Measurements from ENCODE around the gene XKR7.

XKR7 gene

DNA sequence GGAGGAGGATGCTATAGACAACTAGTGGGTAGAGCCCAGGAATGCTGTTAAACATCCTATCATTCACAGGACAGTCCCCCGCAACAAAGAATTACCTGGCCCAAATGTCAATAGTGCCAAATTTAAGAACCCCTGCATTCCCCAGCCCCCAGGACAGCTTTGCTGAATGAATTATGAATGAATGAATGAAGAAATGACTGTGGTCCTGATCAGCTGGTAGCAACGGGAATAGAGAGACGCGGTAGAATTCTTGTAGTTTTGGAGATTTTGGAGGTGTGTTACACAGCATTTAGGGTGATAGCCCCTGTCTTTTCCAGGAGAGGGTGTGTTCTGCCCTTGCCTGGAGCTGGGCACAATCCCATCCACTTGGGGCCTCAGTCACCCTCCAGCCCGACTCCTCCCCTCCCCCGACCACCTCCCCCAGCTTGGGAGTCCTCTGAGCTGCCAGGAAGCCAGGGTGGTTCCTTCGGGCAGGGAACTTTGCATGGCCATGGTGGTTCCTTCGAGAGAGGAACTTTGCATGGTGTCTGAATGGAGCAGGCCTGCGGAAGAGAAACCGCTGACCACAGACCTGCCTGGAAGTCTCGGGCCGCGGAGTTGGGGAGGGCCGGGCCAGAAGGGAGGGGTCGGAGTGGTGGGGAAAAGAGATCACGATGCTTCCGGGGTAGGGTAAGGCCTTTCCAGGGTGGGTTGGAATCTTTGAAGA is 83.1 kb downstream of the XKR7 start:
- no peak overlapping the region for H3K27ac ChIP-seq
- peak overlapping the region; percentile 84 for H3K4me2 ChIP-seq
- H3K4me3 ChIP-seq, result peak overlapping the region; percentile 68
- H3K27me3 ChIP-seq, result peaks cover 21% of the 10 kb centered on the region
- H3K9ac ChIP-seq, result no peak overlapping the region
- no peaks in the 10 kb centered on the region for H3K36me3 ChIP-seq
- no peaks in the 10 kb centered on the region for H4K20me1 ChIP-seq
- no peaks in the 10 kb centered on the region for H3K9me3 ChIP-seq
- no peak for TF ChIP-seq Cebpa-rat (IDR thresholded peaks at IDR 0.05)
- peaks cover 37% of the 10 kb centered on the region for H3K4me1 ChIP-seq

DNA sequence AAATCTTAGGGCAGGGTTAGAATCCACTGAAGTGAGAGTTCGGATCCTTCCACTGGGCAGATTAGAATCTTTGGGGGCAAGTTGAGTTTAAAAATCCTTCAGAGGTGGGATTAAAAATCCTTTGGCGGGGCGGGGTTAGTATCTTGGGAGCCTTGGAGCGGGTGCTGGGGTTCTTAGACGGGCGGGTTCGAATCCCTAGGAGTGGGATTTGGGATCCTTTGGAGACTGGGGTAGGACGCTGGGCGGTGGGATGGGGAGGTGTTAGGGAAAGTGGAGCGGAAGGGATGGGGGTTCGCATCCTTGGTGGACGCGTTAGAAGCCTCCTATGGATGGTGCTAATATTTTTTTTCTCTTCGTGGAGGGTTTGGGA is 83.8 kb downstream of the XKR7 start:
- no peaks in the 10 kb centered on the region for H3K9me3 ChIP-seq
- no peak for TF ChIP-seq Cebpa-rat (IDR thresholded peaks at IDR 0.05)
- H3K4me2 ChIP-seq, result peak overlapping the region; percentile 84
- peak overlapping the region; percentile 68 for H3K4me3 ChIP-seq
- H3K4me1 ChIP-seq, result peaks cover 44% of the 10 kb centered on the region
- H3K27me3 ChIP-seq, result peaks cover 21% of the 10 kb centered on the region
- H3K27ac ChIP-seq, result 0 out of 2 replicates have a peak overlapping the region, but pooled peaks have one; percentile 59
- no peaks in the 10 kb centered on the region for H4K20me1 ChIP-seq
- H3K9ac ChIP-seq, result peak overlapping the region; percentile 64; the same call in 1 of the 2 replicates
- no peaks in the 10 kb centered on the region for H3K36me3 ChIP-seq

DNA sequence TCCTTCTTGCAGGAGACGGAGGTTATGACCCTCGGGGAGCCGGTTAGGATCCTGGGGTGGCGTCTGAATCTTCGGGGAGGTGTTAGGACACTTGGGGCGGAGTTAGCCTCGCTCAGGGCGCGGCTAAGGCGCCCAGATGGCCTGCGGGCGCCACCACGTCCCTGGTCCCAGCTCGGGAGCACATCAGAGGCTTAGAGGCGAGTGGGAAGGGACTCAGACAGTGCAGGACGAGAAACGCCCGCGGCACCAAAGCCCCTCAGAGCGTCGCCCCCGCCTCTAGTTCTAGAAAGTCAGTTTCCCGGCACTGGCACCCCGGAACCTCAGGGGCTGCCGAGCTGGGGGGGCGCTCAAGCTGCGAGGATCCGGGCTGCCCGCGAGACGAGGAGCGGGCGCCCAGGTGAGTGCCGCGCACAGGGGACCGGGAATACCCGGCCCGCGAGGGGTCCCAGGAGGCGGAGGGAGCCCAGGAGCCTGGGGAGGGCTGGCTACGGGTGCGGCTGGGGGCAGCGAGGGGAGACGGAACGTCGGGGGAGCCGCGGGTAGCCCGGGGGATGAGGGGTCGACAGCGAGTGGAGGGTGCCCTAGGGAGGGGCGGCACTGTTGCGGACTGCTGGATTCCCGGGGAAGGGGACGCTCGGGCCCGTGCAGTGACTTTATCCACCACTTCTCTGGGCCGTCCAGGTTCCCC is 84.3 kb downstream of the XKR7 start, which contains the start of gene HCK:
Gene HCK, plus strand, starts transcription at position 153 of the 688 bp plus-strand sequence.
- Histone ChIP-seq H3K36me3 (no peaks in the 10 kb centered on the region), H3K4me1 (peaks cover 49% of the 10 kb centered on the region), H3K9me3 (no peaks in the 10 kb centered on the region), H3K9ac (peak within 1 kb of the TSS; percentile 64), H4K20me1 (no peaks in the 10 kb centered on the region), H3K27me3 (peaks cover 21% of the 10 kb centered on the region), H3K4me3 (peak within 1 kb of the TSS; percentile 68), H3K27ac (peak within 1 kb of the TSS; percentile 59), H3K4me2 (peak within 1 kb of the TSS; percentile 84)
- no peak for TF ChIP-seq Cebpa-rat (IDR thresholded peaks at IDR 0.05)

DNA sequence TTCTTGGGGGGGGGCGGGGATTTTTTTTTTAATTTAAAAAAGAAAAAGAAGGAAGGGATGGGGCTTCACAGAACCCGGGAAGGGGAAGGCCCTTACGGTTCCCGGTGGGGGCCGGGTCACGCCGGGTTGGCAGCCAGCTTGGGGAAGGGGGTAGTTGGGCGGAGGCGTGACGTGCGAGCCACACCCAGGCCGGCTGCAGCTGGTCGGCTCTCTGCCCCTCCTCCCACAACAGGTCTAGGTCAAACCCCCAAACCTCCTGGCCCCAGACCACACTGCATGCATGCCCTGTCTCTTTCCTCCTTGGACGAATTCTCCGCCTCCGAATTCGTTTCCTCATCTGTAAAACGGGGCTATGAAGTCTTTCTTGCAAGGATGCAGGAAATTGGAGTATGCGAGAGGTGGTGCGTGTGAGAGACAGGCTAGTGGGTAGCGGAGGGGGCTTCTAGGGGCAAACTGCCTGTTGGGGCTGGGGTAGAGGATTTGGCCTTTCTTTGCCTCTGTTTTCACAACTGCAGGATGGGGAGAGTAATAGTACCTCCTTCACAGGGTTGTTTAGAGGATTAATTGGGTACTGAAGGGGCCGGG is 84.9 kb downstream of the XKR7 start:
- Histone ChIP-seq H3K4me1 (peaks cover 55% of the 10 kb centered on the region), H3K36me3 (no peaks in the 10 kb centered on the region), H3K27ac (peak overlapping the region; percentile 59), H4K20me1 (no peaks in the 10 kb centered on the region), H3K9ac (peak overlapping the region; percentile 64), H3K4me3 (peak overlapping the region; percentile 68), H3K27me3 (peaks cover 21% of the 10 kb centered on the region), H3K9me3 (no peaks in the 10 kb centered on the region), H3K4me2 (peak overlapping the region; percentile 84)
- TF ChIP-seq Cebpa-rat (IDR thresholded peaks at IDR 0.05), result no peak
